Stimulated activated CD8-positive, alpha-beta memory T cell treated with anti-CD3 and anti-CD28 coated beads, Interleukin-4, amount 100 ng/mL, for 24 hours (primary cell): Measurements from ENCODE around the gene SSC4D.
"Not testable (repeated sequence)": the region's sequence is repeated elsewhere in the genome, so short reads cannot be mapped to it uniquely, and the experiment has no call there.

Source experiments
- DNase-seq: peaks from one replicate; pipeline ENCODE4 v3.0.0-alpha.2; 2020; ENCODE audit warnings: low read depth

SSC4D gene

DNA sequence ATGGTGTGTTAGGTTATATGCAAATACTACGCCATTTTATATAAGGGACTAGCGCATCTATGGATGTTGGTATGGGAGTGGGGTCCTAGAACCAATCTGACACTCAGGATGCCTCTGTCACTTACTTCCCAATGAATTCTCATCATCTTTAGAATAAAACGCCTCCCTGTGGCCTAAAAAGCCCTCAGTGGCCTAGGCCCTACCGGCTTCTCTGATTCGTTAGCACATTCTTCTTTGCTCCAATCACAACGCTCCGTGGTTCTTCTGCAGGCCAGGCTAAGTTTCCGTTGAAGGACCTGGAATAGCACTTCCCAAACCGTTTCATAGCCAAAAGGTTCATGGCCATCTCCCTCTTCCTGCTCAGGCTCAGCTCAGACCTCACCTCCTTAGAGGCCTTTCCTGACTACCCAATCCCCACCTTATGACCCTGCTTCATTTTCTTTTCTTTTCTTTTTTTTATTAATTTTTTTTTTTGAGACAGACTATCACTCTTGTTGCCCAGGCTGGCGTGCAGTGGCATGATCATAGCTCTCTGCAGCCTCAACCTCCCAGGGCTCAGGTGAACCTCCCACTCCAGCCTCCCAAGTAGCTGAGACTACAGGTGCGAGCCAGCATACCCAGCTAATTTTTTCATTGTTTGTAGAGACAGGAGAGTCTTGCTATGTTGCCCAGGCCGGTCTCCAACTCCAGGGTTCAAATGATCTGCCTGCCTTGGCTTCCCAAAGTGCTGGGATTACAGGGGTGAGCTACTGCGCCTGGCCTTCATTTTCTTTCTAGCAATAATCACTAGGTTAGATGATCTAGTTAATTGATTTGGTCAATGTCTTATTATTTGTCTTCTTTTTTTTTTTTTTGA, 26.2 kb downstream of the SSC4D start:
- DNase-seq: no peak

DNA sequence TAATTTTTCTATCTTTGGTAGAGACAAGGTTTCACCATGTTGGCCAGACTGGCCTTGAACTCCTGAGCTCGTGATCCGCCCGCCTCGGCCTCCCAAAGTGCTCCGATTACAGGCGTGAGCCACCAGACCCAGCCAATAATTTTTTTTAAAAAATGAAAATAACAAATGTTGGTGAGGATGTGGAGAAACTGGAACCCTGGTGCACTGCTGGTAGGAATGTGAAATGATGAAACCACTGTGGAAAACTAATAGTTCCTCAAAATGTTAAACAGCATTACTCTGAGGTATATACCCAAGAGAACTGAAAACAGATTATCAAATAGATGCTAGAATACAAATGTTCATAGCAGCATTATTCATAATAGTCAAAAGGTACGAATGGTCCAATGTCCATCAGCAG, 27.7 kb downstream of the SSC4D start:
- no peak for DNase-seq

DNA sequence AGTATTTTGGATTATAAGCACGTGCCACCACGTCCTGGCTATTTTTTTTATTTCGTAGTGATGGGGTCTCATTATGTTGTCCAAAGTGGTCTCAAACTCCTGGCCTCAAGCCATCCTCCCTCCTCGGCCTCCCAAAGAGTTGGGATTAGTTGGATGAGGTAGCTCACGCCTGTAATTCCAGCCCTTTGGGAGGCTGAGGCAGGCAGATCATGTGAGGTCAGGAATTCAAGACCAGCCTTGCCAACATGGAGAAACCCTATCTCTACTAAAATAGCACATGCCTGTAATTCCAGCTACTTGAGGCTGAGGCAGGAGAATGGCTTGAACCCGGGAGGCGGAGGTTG, 28.9 kb downstream of the SSC4D start:
- DNase-seq: no peak

DNA sequence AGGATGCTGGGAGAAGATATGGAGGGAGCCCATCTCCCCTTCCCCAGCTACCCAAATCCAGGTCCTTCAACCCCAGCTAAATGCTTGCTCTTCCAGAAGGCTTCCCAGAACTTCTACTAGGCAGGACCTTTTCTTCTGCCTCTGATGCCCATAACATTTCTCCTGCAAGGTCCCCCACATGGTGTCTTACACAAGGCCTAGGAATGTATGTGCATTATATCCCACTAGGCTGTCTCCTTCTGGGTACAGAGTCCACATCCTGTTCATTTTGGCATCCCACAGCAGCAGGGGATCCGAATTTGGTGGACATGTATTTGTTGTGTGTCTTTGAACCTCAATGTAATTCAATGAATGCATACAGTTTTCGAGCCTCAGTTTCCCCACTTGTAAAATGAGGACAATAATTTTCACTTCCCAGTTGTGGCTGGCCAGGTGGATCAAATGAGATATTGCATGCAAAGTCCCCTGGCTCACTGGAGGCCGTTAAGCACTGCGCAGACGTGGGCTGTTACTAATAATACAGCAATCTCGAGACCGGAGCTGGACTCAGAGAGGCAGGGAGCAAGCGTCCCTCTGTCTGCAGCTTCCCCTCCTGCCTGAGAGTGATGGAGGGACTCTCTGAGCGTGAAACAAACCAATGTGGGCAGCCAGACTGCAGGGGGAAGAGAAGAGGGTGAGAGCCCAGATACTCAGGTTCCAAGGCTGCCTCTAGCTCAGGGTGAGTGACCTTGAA, 32.1 kb downstream of the SSC4D start:
- no peak for DNase-seq

DNA sequence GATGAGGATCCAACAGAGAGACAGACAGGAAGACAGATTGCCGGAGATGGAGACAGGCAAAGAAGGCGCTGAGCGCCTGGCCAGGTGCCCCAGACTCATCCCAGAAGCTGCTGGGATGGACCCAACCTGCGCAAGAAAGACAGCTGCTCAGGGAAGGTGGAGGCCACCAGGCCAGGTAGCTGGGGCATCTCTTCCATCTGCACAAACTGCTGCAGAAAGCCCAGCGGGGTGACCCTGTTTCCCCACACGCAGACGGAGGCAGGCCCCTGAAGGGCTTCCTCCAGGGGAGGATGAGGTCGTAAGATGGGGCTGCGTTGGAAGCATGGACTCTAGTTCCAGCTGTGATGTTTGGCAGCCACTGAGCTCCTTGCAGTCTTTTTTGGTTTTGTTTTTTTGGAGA, 34.2 kb downstream of the SSC4D start:
- no peak for DNase-seq

DNA sequence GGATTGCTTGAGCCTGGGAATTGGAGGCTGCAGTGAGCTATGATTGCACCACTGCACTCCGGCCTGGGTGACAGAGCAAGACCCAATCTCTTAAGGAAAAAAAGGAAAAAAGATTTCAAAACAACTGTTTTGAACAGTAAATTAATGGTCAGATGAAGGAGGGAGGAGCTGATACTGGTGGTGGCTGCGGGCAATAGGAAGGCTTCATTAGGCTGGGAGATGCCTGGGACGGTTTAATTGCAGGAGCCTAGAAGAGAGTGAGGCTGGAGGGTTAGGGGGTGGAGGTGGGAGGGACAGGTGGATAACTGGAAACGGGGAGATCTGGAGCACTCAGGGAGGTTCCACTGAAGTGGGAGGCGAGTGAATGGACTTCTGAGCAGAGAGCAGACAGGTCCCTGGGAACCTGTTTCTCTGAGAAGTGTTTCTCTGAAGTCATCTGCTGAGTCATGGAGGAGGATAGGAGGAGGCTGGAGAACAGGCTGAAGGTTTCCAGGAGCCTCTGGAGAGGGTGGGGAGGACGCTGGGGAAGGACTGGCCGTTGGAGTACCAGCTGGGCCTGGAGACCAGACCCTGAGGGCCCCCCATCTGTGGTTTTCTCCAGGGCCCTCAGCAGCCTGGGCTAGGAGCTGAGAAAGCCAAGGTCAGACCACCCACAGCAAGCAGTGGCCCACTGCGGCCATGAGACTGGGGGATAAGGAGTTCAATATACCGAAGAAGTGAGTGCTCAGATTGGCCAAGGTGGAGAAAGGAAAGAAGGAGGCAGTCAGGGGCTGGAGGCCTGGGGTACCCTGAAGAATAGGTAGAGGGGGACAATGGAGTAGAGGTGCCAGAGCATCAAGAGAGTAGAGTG, 36.3 kb downstream of the SSC4D start:
- DNase-seq: no peak

DNA sequence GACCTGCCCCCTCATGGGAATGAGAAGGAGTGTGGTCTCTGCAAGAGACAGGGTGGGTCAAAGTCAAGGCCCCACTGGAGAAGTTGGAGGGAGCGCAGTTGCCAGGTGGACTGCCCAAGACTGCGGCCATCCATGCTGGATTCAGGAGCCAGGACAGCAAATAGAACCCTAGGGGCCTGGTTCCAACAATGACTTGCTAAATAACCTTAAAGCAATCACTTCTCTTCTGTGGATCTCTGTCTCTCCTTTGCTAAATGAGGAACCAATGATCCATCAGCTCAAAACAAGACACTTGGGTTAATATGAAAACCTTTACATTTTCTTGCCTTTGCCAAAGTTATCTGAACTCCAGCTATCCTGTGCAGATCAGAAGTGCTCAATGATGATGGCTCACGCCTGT, 38.1 kb downstream of the SSC4D start:
- no peak for DNase-seq

DNA sequence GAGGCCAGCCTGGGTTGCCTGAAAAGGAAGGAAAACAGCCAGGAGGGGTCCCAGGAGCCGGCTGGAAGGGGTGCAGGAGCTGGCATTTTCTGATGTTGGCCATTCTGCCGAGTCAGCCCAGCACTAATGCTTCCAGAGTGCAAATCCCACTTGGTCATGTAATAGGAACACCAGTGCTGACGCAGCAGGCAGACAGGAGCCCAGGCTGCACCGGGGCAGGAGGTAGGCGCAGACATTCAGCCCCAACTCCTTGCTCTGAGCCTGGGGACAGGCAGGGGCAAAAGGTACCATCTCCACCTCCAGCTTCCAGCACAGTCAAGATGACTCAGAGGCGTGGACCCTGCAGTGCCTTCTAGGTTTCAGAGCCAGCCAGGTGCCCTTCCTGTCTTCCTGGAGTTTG, 40.5 kb downstream of the SSC4D start:
- no peak for DNase-seq

DNA sequence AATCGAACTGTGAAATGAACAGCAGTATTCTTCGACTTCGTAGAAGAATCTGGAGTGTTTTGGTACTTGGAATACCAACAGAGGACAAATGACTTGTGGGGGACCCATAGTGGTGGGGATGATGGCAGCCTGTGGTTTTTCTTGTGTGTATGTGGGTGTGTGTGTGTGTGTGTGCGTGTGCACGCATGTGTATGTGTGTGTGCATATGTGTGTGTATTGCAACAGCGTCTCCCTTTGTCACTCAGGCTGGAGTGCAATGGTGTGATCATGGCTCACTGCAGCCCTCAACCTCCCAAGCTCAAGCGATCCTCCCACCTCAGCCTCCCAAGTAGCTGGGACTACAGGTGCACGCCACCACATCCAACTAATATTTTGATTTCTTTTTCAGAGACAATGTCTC, 41.3 kb downstream of the SSC4D start:
- DNase-seq: no peak

DNA sequence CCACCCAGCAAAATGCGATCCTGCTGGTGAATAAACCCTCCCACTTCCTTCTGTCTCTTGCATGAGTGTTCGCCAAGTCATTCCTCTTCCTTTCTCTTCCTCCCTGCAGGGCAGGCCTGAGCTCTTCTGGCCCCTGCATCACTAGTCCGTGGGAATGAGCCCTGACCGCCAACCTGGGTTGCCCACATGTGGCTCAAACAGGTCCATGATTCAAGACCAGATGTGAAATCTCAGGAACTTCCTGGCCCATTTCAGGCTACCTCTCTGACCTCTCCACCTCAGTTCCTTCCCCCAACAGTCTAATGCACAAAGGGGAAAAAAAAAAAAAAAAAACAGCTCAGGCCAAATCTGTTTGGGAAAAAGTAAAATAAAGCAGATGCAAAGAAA, 45.3 kb downstream of the SSC4D start:
- DNase-seq: no peak

DNA sequence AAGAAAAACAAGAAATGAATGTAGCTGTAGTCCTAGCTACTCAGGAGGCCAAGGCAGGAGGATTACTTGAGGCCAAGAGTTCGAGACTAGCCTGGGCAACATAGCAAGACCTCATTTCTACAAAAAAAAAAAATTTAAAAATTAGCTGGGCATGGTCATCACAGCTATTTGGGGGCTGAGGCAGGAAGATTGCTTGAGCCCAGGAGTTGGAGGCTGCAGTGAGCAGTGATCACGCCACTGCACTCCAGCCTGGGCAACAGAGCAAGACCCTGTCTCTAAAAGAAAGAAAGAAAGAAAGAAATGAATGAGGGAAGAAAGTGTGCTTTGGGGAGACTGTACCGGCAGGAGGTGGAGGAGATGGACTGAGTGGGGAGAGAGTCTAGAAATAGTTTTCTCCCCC, 45.7 kb downstream of the SSC4D start:
- not testable (repeated sequence) for DNase-seq

DNA sequence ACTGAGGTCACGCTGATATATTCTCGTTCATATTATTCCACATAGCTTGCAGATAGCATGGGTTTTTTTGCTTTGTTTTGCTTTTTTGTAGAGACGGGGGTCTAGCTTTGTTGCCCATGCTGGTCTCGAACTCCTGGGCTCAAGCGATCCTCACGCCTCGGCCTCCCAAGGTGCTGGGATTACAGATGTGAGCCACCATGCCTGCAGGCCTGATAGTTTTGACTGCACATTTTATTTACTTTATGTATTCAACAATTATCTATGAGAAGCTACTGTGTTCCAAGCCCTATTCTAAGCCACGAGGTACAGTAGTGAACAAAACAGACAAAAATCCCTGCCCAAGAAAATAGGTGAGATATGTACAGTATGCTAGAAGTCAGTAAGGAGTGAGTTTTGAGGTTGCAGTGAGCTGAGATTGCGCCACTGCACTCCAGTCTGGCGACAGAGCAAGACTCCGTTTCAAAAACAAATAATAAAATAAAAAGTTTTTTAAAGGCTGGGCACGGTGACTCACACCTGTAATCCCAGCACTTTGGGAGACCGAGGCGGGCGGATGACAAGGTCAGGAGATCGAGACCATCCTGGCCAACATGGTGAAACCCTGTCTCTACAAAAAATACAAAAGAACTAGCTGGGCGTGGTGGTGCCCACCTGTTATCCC, 49.4 kb downstream of the SSC4D start:
- no peak for DNase-seq

DNA sequence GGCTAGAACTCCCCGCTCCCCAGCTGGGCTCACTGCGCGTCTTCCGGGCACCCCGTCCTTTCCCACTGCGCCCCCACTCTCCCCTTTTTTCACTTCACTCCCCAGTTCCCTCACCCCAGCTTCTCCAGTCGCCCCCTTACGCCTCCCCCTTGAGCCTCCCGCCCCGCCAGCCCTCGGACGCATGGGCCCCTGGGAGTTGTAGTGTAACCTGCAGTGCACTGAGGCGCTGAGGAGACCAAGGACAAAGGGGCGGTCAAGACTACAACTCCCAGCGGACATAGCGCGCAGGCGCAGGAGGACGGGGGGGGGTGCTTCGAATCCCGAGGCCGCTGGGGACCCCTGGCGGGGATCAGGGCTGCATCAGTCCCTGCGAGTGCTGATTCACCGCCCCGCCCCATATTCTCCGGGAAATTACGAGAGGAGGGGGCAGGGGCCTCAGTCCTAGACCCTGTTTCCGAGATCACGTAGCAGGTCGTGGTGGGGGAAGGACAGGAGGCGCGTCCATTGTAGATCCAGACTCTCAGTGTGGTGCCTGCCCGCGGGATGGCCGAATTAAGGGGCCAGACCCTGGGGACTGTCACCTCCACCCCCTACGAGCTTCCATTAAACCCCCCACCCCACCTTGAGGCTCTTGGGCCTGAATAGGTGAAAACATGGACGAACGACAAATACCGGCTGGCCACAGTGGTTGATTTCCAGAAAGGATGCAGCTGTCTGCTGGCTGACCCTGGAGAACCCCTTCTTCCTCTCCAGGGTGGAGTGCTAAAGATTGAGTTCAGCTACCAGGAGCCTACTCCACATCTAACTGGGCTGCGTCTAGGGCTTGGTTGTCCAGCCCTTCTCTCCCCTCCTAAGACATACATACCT, 50.2 kb downstream of the SSC4D start:
- DNase-seq: peak; percentile 94

DNA sequence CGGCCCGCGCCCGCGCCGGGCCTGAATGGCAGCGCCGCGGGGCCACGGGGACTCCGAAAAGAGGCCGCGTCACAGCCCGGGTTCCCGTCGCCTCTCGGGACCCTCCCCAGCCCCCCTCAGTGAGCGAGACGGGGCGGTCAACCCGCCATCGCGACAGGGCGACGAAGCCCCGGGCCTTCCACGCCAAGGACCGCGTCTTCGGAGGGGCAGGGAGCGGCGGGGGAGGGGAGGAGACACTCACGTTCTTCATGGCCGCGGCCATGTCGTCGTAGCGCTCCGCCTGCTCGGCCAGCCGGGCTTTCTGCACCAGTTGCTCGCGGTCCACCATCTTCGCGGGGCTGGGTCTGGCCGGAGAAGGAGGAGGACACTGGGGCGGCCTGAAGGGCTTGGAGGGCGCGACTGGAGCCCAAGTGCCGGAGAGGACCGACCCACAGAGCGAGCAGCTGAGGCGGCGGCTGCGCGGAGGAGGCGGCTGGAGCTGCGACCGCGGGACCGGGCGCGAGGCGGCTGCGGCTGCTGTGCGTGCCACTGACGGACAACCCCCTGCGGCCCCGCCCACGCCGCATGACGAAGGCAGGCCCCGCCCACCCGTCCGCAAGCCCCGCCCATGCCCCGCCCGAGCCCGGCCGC, 50.9 kb downstream of the SSC4D start, which contains the start of gene YWHAG:
TSS of gene YWHAG (minus strand) at position 511 of the 630 bp plus-strand sequence. CDS start at position 328, 183 bp downstream.
- peak; percentile 80 for DNase-seq

DNA sequence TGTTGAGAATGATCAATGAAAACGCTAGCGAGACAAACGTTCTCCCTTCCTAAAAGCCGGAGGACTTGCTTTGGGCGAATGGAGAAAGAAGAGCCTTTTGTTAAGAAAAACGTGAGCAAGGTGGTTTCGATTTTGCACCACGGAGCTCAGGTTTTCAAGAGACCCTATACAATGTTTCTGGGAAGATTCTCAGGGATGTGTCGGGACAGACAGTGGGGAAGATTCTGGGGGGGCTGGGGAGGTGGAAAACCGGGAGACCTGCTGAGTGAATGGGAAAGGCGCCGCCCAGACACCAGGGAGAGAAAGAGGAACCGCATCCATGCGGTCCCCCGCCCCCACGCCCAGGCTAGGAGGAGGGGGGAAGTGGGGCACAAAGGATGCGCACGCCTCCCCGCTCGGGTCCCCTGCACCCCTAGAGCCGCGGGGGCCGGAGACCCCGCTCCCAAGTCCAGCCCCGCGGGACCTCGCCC, 51.5 kb downstream of the SSC4D start:
- DNase-seq: peak; percentile 31

DNA sequence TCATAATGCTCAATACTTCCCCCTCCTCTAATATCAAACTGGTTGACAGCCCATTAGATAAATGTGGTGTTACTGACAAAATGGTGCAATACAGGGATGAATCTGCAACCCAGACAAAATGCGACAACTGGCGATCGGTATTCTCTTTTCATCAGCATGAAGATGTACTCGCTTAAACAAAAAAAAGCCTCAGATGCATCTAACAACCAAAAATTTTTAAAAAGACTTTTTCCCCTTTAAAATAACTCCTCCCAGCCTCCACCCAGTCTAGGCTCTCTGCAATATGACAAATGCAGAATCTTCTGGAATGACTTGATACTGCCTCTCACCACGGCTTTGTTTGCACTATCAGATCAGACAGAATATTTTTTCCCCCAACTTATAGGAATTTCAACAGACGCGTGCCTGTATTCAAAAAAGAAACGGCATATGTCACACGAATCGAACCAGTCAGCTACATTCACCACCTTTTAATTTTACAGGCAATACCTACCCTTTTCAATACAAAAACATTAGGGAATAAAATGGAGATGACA, 52.0 kb downstream of the SSC4D start:
- DNase-seq: no peak

DNA sequence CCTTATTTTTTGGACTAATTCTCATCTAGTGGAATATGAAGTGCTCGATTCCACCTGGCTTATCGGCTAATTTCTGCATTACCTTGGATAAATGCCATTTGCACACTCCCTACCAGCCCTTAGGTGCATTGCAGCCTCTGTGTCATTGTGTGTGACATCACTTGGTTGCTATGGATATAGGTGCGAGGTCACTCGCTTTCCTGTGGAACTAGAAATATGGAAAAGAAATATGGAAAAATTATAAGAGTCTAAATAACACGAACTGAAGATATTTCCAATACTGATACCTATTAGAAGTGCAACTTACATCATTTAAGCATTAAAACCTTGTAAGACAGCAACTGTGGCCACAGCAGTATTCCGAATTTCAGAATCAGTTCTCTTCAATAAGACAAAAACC, 52.7 kb downstream of the SSC4D start:
- no peak for DNase-seq

DNA sequence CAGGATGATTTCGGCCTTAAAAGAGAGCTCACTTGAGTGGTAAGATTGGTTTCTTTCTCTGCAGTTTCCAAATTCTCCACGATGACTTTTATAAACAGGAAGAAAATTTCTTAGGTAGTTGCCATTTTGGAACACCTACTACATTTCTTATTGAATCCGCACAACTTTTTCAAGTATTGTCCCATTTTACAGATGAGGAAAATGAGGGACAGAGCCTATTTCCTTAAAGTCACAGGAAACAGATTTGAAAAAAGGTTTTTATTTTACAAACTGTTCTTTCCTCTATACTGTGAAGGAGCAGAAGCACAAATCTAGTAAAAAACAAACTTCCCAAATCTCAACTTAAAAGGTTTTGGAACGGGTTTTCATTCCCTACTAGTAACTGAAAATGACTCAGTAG, 53.4 kb downstream of the SSC4D start:
- no peak for DNase-seq

DNA sequence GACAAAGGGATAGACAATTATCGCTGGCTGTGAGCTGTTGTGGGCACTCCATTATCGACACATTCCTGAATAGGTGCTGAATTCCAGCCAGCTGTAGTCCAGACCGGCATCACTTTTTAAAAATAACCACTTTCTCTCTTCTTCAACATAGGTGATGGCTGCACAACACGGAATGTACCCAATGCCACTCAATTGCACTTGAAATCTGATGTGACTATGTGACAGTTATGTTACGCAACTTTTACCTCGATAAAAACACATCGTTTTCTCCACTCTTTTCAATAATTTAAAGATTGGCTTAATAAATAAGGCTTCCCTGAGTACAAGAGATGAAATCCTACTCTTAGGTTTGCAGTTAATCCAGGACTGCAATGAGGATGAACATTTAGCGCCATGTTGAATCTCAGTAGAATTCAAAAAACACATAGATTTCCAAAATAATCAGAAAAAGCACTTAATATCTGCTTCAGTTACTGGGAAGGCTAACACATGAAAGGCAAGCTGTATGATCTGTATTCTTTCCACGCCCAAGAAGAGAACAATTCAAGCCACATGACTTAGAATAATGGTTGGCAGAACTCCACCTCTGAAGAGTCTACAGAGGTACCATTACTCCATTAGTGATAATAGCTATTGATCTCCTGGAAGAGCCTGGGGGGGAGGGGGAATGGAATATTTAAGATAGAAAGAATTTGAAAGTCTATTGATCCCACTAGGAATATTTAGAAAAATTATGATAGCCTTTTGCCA, 54.3 kb downstream of the SSC4D start:
- no peak for DNase-seq
